Panc1 (cell line): Measurements from ENCODE around the gene ANKH.

ENCODE experiments used
- POLR2AphosphoS5 ChIP-seq: IDR thresholded peaks from 2 replicates; pipeline ENCODE4 v1.6.1; 2012; ENCODE audit warnings: mild to moderate bottlenecking, low read depth, low read length, moderate library complexity
- TF ChIP-seq, protein P1 (sequence below): fragments of 450-650 bp; IDR thresholded peaks from 2 replicates; pipeline ENCODE4 v1.5.1; 2017; ENCODE audit warnings: mild to moderate bottlenecking

- TF ChIP-seq, protein P1, sequence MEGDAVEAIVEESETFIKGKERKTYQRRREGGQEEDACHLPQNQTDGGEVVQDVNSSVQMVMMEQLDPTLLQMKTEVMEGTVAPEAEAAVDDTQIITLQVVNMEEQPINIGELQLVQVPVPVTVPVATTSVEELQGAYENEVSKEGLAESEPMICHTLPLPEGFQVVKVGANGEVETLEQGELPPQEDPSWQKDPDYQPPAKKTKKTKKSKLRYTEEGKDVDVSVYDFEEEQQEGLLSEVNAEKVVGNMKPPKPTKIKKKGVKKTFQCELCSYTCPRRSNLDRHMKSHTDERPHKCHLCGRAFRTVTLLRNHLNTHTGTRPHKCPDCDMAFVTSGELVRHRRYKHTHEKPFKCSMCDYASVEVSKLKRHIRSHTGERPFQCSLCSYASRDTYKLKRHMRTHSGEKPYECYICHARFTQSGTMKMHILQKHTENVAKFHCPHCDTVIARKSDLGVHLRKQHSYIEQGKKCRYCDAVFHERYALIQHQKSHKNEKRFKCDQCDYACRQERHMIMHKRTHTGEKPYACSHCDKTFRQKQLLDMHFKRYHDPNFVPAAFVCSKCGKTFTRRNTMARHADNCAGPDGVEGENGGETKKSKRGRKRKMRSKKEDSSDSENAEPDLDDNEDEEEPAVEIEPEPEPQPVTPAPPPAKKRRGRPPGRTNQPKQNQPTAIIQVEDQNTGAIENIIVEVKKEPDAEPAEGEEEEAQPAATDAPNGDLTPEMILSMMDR, result no peak
- TF ChIP-seq POLR2AphosphoS5, result no peak
These were observed 35.0 kb upstream of the ANKH start for GRCh38 chr5:14906628-14907027.
